ENCODE results near the gene SHLD2.

The SHLD2 gene

DNA sequence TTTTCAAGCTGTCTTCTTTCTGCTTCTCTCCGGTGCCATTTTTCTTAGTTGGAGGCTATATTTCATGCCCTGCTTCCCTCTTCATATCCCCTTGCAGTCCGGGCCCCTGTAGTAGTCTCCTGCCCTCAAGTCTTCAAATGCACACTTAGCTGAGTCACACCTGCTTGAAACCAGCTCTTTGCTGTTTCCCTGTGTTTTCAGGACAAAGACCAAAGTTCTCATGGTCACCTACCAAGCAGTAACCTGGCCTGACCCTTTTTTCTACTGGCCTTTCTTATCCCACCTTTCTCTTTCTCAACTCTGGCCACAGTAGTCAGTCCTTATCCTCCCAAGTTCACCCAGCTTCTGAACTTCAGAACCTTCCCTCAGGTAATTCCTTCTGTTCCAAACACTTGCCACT, 28.8 kb upstream of the SHLD2 start:
- Histone ChIP-seq H3K4me3 (ENCODE audit: low read length, poor library complexity, severe bottlenecking) (no peak overlapping the region), H3K4me1 (ENCODE audit: insufficient read depth, low read length, poor library complexity, severe bottlenecking) (no peaks in the 10 kb centered on the region), H2AFZ (ENCODE audit: low read length) (no peak overlapping the region), H4K20me1 (ENCODE audit: insufficient read depth, low read length, poor library complexity, severe bottlenecking) (no peaks in the 10 kb centered on the region), H3F3A (ENCODE audit: low read depth) (no peaks in the 10 kb centered on the region), H3K9ac (ENCODE audit: low read depth, low read length, poor library complexity, severe bottlenecking) (no peak overlapping the region), H3K79me2 (ENCODE audit: insufficient read depth, low read length) (no peaks in the 10 kb centered on the region), H3K36me3 (ENCODE audit: insufficient read depth, low read length) (peaks cover 80% of the 10 kb centered on the region; the same call in 1 of the 2 replicates), H3K27me3 (ENCODE audit: insufficient read depth, low read length, poor library complexity, severe bottlenecking) (no peaks in the 10 kb centered on the region), H3K9me2 (replicated peaks; ENCODE audit: low read depth, low read length) (no peaks in the 10 kb centered on the region), H3K4me2 (ENCODE audit: low read depth, low read length, poor library complexity, severe bottlenecking) (no peak overlapping the region), H3K9me3 (ENCODE audit: insufficient read depth, low read depth, low read length) (no peaks in the 10 kb centered on the region)
- no peak for TF ChIP-seq EZH2phosphoT487 (IDR thresholded peaks at IDR 0.05; ENCODE audit: borderline replicate concordance)
- TF ChIP-seq, protein P1, sequence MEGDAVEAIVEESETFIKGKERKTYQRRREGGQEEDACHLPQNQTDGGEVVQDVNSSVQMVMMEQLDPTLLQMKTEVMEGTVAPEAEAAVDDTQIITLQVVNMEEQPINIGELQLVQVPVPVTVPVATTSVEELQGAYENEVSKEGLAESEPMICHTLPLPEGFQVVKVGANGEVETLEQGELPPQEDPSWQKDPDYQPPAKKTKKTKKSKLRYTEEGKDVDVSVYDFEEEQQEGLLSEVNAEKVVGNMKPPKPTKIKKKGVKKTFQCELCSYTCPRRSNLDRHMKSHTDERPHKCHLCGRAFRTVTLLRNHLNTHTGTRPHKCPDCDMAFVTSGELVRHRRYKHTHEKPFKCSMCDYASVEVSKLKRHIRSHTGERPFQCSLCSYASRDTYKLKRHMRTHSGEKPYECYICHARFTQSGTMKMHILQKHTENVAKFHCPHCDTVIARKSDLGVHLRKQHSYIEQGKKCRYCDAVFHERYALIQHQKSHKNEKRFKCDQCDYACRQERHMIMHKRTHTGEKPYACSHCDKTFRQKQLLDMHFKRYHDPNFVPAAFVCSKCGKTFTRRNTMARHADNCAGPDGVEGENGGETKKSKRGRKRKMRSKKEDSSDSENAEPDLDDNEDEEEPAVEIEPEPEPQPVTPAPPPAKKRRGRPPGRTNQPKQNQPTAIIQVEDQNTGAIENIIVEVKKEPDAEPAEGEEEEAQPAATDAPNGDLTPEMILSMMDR (conservative IDR thresholded peaks at IDR 0.05; ENCODE audit: low read length) = no peak

DNA sequence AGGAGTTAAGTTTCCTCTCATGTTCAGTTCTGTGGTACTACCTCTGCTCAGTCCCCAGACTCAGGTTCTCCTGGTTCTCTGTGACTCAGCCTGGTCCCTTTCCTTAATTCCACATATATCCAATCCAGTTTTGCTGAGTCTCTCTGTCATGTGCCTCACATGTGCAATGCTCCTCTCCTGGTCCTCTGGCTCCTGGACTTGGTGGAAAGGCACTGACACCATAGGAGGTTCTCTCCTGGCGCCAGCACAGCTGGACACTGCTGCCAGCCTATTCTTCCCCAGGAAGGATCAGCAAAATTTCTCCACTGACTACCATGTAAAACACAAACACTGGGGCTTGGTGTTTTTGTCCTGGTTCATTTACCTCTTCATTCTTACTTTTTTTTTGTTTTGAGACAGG, 28.1 kb upstream of the SHLD2 start:
- no peaks in the 10 kb centered on the region for H3K9me3 ChIP-seq (ENCODE audit: insufficient read depth, low read depth, low read length)
- H4K20me1 ChIP-seq (ENCODE audit: insufficient read depth, low read length, poor library complexity, severe bottlenecking) = no peaks in the 10 kb centered on the region
- no peak overlapping the region for H3K9ac ChIP-seq (ENCODE audit: low read depth, low read length, poor library complexity, severe bottlenecking)
- no peaks in the 10 kb centered on the region for H3F3A ChIP-seq (ENCODE audit: low read depth)
- no peaks in the 10 kb centered on the region for H3K9me2 ChIP-seq (replicated peaks; ENCODE audit: low read depth, low read length)
- TF ChIP-seq EZH2phosphoT487 (IDR thresholded peaks at IDR 0.05; ENCODE audit: borderline replicate concordance) = no peak
- TF ChIP-seq, protein P1 (conservative IDR thresholded peaks at IDR 0.05; ENCODE audit: low read length) = no peak
- peaks cover 81% of the 10 kb centered on the region; the same call in 1 of the 2 replicates for H3K36me3 ChIP-seq (ENCODE audit: insufficient read depth, low read length)
- H3K4me3 ChIP-seq (ENCODE audit: low read length, poor library complexity, severe bottlenecking) = no peak overlapping the region
- no peaks in the 10 kb centered on the region for H3K27me3 ChIP-seq (ENCODE audit: insufficient read depth, low read length, poor library complexity, severe bottlenecking)
- H2AFZ ChIP-seq (ENCODE audit: low read length) = no peak overlapping the region
- H3K4me1 ChIP-seq (ENCODE audit: insufficient read depth, low read length, poor library complexity, severe bottlenecking) = no peaks in the 10 kb centered on the region
- H3K4me2 ChIP-seq (ENCODE audit: low read depth, low read length, poor library complexity, severe bottlenecking) = no peak overlapping the region
- no peaks in the 10 kb centered on the region for H3K79me2 ChIP-seq (ENCODE audit: insufficient read depth, low read length)

DNA sequence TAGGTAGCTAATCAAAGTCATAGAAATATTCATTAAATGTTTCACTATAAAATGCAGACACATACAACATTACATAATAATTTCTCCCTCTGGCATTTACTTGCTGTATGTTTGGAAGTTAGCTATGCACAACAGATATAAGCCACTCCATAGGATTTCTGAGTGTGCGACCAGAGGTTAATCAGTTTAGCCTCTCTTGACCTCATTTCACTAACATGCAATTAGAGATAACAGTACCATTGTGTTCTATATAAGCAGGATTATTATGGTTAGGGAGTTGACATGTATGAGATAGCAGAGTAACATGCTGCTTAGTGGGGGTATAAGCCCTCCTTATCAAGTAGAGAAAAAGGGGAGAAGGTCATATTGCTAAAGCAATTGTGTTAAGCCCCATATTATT, 26.7 kb upstream of the SHLD2 start:
- Histone ChIP-seq H3K9ac (ENCODE audit: low read depth, low read length, poor library complexity, severe bottlenecking) (no peak overlapping the region), H2AFZ (ENCODE audit: low read length) (no peak overlapping the region), H3K79me2 (ENCODE audit: insufficient read depth, low read length) (no peaks in the 10 kb centered on the region), H3K4me3 (ENCODE audit: low read length, poor library complexity, severe bottlenecking) (no peak overlapping the region), H3K27me3 (ENCODE audit: insufficient read depth, low read length, poor library complexity, severe bottlenecking) (no peaks in the 10 kb centered on the region), H3K9me3 (ENCODE audit: insufficient read depth, low read depth, low read length) (no peaks in the 10 kb centered on the region), H3K9me2 (replicated peaks; ENCODE audit: low read depth, low read length) (no peaks in the 10 kb centered on the region), H4K20me1 (ENCODE audit: insufficient read depth, low read length, poor library complexity, severe bottlenecking) (no peaks in the 10 kb centered on the region), H3F3A (ENCODE audit: low read depth) (no peaks in the 10 kb centered on the region), H3K4me2 (ENCODE audit: low read depth, low read length, poor library complexity, severe bottlenecking) (no peak overlapping the region), H3K4me1 (ENCODE audit: insufficient read depth, low read length, poor library complexity, severe bottlenecking) (no peaks in the 10 kb centered on the region), H3K36me3 (ENCODE audit: insufficient read depth, low read length) (peaks cover 83% of the 10 kb centered on the region; the same call in 1 of the 2 replicates)
- TF ChIP-seq EZH2phosphoT487 (IDR thresholded peaks at IDR 0.05; ENCODE audit: borderline replicate concordance) = no peak
- TF ChIP-seq, protein P1 (conservative IDR thresholded peaks at IDR 0.05; ENCODE audit: low read length) = no peak
